Esophagus squamous epithelium (tissue), 4 donors: ENCODE data around the gene LRFN3.

Source experiments
- POLR2A ChIP-seq, 4 donors: fragments of 450-650 bp; IDR thresholded peaks; one replicate each; pipeline ENCODE4 v1.6.1; 2017; ENCODE audit warnings: antibody characterized with exemption in 4 of 4, mild to moderate bottlenecking in 4 of 4, moderate library complexity in 3 of 4
- TF ChIP-seq, protein P1 (sequence below), 6 experiments: fragments of 450-650 bp in 4 of 6; fragments of 200-600 bp in 2 of 6; sonication (generic) in 2 of 6; IDR thresholded peaks; one replicate each; pipeline ENCODE4 v1.5.1; 2016 to 2019; ENCODE audit warnings: antibody characterized with exemption in 6 of 6, mild to moderate bottlenecking in 4 of 6, moderate library complexity in 4 of 6

DNA sequence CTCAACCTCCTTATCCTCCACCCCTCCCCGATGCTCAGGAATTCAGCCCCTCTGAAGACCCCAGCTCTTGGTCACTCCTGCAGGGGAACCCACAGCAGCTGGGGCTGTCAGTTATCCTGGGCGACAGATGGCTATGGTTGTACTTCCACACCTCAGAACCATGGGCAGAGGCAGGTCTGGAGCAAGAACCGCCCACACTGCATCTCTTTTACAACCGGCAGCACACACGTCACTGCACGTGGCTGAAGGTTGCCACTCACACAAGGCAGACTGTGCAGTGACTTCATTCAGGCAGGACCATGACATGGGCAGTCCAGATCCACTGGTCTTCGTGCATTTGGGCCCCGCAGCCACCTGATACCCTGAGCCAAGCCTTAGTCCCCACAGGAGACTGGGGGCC lies 37.3 kb downstream of the LRFN3 start:
- TF ChIP-seq, protein P1, sequence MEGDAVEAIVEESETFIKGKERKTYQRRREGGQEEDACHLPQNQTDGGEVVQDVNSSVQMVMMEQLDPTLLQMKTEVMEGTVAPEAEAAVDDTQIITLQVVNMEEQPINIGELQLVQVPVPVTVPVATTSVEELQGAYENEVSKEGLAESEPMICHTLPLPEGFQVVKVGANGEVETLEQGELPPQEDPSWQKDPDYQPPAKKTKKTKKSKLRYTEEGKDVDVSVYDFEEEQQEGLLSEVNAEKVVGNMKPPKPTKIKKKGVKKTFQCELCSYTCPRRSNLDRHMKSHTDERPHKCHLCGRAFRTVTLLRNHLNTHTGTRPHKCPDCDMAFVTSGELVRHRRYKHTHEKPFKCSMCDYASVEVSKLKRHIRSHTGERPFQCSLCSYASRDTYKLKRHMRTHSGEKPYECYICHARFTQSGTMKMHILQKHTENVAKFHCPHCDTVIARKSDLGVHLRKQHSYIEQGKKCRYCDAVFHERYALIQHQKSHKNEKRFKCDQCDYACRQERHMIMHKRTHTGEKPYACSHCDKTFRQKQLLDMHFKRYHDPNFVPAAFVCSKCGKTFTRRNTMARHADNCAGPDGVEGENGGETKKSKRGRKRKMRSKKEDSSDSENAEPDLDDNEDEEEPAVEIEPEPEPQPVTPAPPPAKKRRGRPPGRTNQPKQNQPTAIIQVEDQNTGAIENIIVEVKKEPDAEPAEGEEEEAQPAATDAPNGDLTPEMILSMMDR (IDR thresholded peaks at IDR 0.05): no peak
- no peak for TF ChIP-seq POLR2A (IDR thresholded peaks at IDR 0.05)
